Muscle layer of duodenum (tissue), 2 donors: ENCODE data around the gene KCP.
"Not testable (repeated sequence)": the region's sequence is repeated elsewhere in the genome, so short reads cannot be mapped to it uniquely, and the experiment has no call there.

ENCODE experiments used
- H3K27ac ChIP-seq: one replicate; pipeline ENCODE4 v1.7.0; 2013; ENCODE audit warnings: mild to moderate bottlenecking, low read length
- H3K27me3 ChIP-seq: one replicate; pipeline ENCODE4 v1.7.0; 2013; ENCODE audit warnings: low read depth, mild to moderate bottlenecking, control low read depth, low read length
- H3K36me3 ChIP-seq, 2 donors: one replicate each; pipeline ENCODE4 v1.7.0; 2013; ENCODE audit warnings: low read length in 2 of 2, control low read depth in 1 of 2, mild to moderate bottlenecking in 1 of 2; ENCODE audit not compliant: insufficient read depth in 2 of 2, control insufficient read depth in 1 of 2
- H3K4me1 ChIP-seq, 2 donors: one replicate each; pipeline ENCODE4 v1.7.0; 2013; ENCODE audit warnings: low read length in 2 of 2, mild to moderate bottlenecking in 2 of 2, control low read depth in 1 of 2, moderate library complexity in 1 of 2; ENCODE audit not compliant: insufficient read depth in 2 of 2, control insufficient read depth in 1 of 2
- H3K4me3 ChIP-seq, 2 donors: one replicate each; pipeline ENCODE4 v1.7.0; 2013; ENCODE audit warnings: low read length in 2 of 2, low read depth in 1 of 2, mild to moderate bottlenecking in 1 of 2
- H3K9me3 ChIP-seq, 2 donors: one replicate each; pipeline ENCODE4 v1.7.0; 2013; ENCODE audit warnings: low read length in 2 of 2, control low read depth in 1 of 2, mild to moderate bottlenecking in 1 of 2; ENCODE audit not compliant: control insufficient read depth in 1 of 2
- donor health status: healthy.

Gene KCP

DNA sequence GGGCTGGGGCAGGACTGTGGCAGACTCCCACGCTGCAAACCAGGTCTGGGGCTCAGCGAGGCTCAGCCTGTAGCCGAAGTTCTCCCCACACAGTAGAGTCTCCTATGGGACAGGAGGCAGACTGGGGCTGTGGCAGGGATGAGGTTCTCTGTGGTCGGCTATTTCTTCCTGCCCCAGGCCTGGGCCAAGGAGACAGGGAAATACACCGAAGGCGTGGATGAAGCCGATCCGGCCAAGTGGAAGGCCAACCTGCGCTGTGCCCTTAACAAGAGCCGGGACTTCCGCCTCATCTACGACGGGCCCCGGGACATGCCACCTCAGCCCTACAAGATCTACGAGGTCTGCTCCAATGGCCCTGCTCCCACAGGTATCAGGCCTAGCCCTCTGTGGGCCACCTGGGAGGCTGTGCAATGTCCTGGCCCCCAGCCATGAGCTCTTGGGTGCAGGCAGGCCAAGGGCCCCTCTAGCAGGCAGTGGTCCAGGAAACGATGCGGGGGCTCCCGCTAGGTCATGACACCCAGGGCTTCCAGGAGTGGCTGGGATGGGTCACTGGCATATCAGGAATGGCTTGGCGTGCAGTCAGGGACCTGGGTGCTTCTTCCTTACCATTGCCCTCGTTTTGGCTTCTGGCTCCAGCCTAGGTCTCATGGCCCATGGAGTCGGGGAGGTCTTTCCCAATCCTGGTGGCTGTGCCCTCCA lies 35.3 kb upstream of the KCP start:
- H3K36me3 ChIP-seq, result no peaks in the 10 kb centered on the region
- H3K27me3 ChIP-seq, result no peaks in the 10 kb centered on the region
- no peaks in the 10 kb centered on the region for H3K4me1 ChIP-seq
- H3K27ac ChIP-seq, result no peak overlapping the region
- no peaks in the 10 kb centered on the region for H3K9me3 ChIP-seq
- H3K4me3 ChIP-seq, result no peak overlapping the region

- no peaks in the 10 kb centered on the region for H3K9me3 ChIP-seq
- no peak overlapping the region for H3K27ac ChIP-seq
- H3K4me3 ChIP-seq, result no peak overlapping the region
- no peaks in the 10 kb centered on the region for H3K27me3 ChIP-seq
- no peaks in the 10 kb centered on the region for H3K36me3 ChIP-seq
- H3K4me1 ChIP-seq, result no peaks in the 10 kb centered on the region
Observed at GRCh38 chr7:128944487-128945236, 34.2 kb upstream of the KCP start.

DNA sequence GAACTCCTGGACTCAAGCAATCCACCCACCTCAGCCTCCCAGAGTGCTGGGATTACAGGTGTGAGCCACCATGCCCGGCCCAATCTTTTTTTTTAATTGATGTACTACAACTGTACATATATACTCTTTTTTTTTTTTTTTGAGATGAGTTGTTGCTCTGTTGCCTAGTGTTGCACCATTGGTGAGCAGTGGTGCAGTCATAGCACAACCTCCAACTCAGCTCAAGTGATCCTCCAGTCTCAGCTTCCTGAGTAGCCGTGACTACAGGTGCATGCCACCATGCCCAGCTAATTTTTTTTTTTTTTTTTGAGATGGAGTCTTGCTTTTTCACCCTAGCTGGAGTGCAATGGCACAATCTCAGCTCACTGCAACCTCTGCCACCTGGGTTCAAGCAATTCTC lies 32.7 kb upstream of the KCP start:
- H3K4me3 ChIP-seq, H3K36me3 ChIP-seq, H3K27me3 ChIP-seq, H3K27ac ChIP-seq, H3K9me3 ChIP-seq: not testable (repeated sequence)
- peaks cover 0 to 11% of the 10 kb centered on the region in 2 donors for H3K4me1 ChIP-seq

DNA sequence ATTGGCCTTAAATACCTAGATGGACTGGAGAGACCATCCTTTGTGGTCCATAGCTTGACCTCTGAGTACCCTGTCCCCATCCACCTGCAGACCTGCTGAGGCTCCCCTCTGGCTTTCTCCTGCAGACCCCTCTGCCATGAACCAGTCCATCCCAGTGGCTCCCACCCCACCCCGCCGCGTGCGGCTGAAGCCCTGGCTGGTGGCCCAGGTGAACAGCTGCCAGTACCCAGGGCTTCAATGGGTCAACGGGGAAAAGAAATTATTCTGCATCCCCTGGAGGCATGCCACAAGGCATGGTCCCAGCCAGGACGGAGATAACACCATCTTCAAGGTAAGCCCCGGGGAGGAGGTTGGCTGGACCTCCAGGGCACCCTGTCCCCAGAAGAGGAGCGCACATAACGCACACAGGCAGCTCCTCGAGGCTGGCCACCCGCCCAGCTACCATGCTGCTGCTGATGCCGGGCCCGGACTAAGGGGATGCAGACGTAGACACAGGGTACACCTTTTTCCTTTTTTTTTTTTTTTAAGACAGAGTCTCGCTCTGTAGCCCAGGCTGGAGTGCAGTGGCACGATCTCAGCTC lies 31.5 kb upstream of the KCP start:
- Histone ChIP-seq H3K27me3 (no peaks in the 10 kb centered on the region), H3K27ac (no peak overlapping the region), H3K4me1 (peaks cover 0 to 20% of the 10 kb centered on the region in 2 donors), H3K9me3 (no peaks in the 10 kb centered on the region), H3K36me3 (no peaks in the 10 kb centered on the region), H3K4me3 (no peak overlapping the region)

DNA sequence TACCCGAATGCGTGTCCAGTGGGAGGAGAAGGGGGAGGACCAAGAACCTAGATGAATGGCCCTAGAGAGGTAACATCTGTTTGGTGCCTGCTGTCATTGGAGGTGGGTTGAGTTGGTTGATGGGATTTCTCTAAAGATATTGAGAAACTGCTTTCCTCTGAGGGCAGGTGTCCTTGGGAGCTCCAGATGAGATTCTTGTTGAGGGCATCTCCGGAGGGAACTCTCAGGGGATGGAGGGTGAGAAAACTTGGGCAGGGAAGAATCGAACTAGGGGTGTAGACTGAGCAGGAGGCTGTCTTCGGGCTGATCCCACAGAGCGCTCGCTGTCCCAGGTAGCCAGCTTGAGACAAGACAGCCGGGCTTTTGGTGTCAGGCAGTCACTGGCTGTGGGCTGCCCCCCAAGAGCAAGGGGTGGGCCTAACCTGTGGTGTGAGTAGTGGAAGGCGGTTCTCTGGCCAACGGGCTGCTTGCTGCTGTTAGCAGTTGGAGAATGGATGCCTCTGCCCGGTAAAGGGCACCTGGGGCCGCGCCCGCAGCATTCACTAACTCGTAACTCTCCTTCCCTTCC lies 30.9 kb upstream of the KCP start:
- peak overlapping the region; percentile 0 for H3K27ac ChIP-seq
- no peaks in the 10 kb centered on the region for H3K27me3 ChIP-seq
- no peak overlapping the region for H3K4me3 ChIP-seq
- H3K4me1 ChIP-seq, result peaks cover 0 to 20% of the 10 kb centered on the region in 2 donors
- no peaks in the 10 kb centered on the region for H3K36me3 ChIP-seq
- H3K9me3 ChIP-seq, result no peaks in the 10 kb centered on the region

- Histone ChIP-seq H3K4me1 (peaks cover 0 to 20% of the 10 kb centered on the region in 2 donors), H3K9me3 (no peaks in the 10 kb centered on the region), H3K27me3 (no peaks in the 10 kb centered on the region), H3K4me3 (no peak overlapping the region), H3K36me3 (no peaks in the 10 kb centered on the region), H3K27ac (peak overlapping the region; percentile 0)
Observed at GRCh38 chr7:128940494-128941322, 30.2 kb upstream of the KCP start.

DNA sequence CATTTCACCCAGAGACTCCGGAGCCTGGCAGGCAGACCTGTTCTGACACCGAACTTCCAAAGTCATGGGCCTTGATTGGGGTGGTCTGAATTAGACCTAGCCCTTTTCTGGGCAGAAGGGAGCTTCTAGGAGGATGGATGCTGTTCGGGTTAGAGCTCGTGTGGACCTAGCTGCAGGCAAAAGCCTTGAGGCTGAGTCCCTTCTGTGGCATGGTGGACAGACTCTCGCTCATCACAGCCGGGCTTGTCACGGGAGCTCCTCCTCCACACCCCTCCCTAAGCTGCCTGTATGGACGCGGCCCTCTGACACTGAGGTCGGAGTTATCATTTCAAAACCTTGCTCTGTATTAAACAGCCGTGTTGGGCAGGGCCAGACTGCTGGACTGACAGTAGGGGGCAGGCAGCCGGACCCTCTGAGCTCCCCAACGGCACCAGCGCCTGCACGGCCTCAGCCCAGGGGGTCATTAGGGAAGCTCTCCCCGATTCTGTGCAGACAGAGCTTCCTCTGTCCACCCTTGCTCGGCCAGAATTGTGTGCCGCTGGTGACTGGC lies 29.4 kb upstream of the KCP start:
- no peak overlapping the region for H3K4me3 ChIP-seq
- no peak overlapping the region for H3K27ac ChIP-seq
- H3K27me3 ChIP-seq, result no peaks in the 10 kb centered on the region
- H3K9me3 ChIP-seq, result no peaks in the 10 kb centered on the region
- H3K4me1 ChIP-seq, result peaks cover 0 to 20% of the 10 kb centered on the region in 2 donors
- H3K36me3 ChIP-seq, result no peaks in the 10 kb centered on the region

DNA sequence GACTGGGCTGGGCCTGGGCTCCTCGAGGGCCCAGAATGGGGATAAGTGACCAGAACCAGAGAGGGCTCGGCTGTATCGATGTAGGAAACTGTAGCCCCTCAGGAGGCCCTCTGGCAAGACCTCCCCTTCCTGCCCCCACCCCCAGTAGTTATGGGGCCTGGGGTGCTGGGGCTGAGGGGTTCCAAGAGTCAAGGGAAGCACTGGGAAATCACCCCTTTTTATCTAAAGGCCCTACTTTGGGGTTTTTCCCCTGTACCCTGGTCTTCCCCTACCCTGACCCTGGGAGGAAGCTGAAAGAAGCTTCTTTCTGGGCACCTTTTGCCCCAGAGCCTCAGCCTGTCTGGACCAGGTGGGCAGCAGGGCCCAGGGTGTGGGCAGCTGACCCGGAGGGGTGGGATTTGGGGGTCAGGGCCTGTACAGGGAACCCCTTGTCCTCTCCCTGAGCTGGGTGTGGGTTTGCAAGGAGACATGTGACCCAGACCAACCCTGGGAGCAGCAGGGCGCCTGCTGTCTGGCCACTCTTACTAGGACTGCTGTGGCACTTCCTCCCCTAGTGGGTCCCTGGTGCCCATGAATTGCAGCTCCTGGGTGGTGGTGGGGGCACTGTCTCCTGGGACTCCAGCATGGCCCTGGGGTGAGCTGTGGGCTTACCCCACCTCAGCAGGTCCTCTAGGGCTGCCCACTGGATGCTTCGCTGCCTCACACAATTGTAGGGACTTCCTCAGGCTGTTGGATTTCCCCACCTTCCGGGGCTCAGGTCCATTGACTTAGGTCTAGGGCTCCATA lies 28.8 kb upstream of the KCP start:
- no peaks in the 10 kb centered on the region for H3K36me3 ChIP-seq
- peak overlapping the region in 1 of 2 donors; percentile 13 for H3K4me3 ChIP-seq
- no peaks in the 10 kb centered on the region for H3K27me3 ChIP-seq
- no peaks in the 10 kb centered on the region for H3K9me3 ChIP-seq
- H3K27ac ChIP-seq, result peak overlapping the region; percentile 39
- peaks cover 0 to 20% of the 10 kb centered on the region in 2 donors for H3K4me1 ChIP-seq

GRCh38 chr7:128938544-128939074 lies 28.1 kb upstream of the KCP start:
- H3K27ac ChIP-seq, result no peak overlapping the region
- peak overlapping the region; percentile 67 to 77 for H3K4me3 ChIP-seq
- no peaks in the 10 kb centered on the region for H3K9me3 ChIP-seq
- no peaks in the 10 kb centered on the region for H3K27me3 ChIP-seq
- no peaks in the 10 kb centered on the region for H3K36me3 ChIP-seq
- peaks cover 0 to 20% of the 10 kb centered on the region in 2 donors for H3K4me1 ChIP-seq
